ENCODE data around the gene EEFSEC.

DNA sequence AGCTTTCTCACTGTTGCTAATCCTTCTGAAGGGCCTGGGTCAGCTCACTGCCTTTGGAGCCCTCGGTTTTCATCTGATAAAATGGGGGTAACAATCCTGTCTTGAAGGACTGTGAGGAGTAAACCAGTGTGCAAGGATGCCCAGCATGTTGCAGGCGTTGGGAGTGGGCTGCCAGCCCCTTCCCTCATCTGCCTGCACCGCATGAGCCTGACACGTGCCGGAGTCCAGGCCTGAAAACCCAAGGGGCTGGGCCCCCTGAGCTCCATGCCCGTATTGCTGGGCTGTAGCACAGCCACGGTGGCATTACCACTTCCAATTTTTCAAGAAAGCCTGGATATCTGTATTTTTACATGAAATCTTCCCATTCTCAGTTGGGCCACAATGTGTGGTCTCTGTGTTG lies 215.3 kb downstream of the EEFSEC start:
- TF ChIP-seq, protein P1, sequence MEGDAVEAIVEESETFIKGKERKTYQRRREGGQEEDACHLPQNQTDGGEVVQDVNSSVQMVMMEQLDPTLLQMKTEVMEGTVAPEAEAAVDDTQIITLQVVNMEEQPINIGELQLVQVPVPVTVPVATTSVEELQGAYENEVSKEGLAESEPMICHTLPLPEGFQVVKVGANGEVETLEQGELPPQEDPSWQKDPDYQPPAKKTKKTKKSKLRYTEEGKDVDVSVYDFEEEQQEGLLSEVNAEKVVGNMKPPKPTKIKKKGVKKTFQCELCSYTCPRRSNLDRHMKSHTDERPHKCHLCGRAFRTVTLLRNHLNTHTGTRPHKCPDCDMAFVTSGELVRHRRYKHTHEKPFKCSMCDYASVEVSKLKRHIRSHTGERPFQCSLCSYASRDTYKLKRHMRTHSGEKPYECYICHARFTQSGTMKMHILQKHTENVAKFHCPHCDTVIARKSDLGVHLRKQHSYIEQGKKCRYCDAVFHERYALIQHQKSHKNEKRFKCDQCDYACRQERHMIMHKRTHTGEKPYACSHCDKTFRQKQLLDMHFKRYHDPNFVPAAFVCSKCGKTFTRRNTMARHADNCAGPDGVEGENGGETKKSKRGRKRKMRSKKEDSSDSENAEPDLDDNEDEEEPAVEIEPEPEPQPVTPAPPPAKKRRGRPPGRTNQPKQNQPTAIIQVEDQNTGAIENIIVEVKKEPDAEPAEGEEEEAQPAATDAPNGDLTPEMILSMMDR (conservative IDR thresholded peaks at IDR 0.05; ENCODE audit: low read depth, low read length) = no peak
- TF ChIP-seq EZH2 (IDR thresholded peaks at IDR 0.05; ENCODE audit: low read length, unreplicated experiment) (no peak), EZH2phosphoT487 (IDR thresholded peaks at IDR 0.05; ENCODE audit: borderline replicate concordance, low read length) (no peak)

All from PC-3 (cell line).